Inflammatory macrophage treated with lipopolysaccharide for 4 hours (primary cell): Measurements from ENCODE around the gene FRMD4A.

Experiments used
- DNase-seq: peaks from one replicate; pipeline ENCODE4 v3.0.0-alpha.2; 2020

The FRMD4A gene

DNA sequence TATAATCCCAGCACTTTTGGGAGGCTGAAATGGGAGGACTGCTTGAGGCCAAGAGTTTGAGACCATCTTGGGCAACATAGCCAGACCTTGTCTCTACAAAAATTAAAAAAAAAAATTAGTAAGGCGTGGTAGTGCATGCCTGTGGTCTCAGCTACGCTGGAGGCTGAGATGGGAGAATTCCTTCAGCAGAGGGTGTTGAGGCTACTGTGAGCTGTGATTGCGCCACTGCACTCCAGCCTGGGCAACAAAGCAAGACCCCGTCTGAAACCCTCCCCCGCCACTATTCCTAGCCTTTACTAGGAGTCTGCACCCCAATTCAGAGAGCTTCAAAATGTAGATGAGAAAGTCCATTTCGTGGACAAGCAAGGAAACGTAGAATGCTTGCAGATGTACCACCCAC lies 648.8 kb downstream of the FRMD4A start:
- DNase-seq: no peak

DNA sequence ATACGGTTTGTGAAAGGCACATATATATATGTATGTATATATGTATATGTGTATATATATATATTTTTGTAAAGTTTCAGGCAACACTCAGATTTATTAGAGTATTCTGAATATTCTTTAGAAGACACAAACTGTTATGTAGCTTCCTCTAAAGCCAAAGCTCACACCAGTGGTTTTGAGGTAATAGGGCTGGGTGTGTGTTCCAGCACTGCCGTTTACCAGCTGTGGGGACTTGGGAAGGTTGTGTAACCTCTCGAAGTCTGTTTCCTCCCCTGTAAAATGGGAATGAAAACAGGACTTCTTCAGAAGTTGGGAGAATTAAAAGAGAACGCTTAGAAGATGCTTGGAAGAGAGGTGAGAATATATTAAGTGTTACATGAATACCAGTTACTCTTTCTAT lies 649.2 kb downstream of the FRMD4A start:
- peak; percentile 14 for DNase-seq

DNA sequence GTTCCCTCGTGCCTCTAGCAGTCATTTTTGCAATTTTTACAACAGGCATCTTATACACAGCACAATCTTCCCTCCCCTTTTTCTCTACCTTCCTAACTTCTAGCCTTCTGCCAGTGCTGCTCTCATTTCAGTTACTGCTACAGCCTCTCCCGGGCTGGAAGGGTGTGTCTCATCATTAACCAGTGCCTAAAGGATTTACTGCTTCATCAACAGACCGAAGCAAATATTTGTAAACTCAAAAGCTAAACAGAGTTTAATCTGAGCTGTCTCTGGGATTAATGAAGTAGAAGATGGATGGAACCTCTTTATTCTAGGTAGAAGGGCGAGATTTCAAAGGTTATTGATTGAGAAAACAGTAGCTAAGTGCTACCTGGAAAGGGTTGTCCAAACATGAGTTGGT lies 649.6 kb downstream of the FRMD4A start:
- DNase-seq: no peak

- no peak for DNase-seq
Measured at GRCh38 chr10:13678101-13678843, 652.5 kb downstream of the FRMD4A start.

DNA sequence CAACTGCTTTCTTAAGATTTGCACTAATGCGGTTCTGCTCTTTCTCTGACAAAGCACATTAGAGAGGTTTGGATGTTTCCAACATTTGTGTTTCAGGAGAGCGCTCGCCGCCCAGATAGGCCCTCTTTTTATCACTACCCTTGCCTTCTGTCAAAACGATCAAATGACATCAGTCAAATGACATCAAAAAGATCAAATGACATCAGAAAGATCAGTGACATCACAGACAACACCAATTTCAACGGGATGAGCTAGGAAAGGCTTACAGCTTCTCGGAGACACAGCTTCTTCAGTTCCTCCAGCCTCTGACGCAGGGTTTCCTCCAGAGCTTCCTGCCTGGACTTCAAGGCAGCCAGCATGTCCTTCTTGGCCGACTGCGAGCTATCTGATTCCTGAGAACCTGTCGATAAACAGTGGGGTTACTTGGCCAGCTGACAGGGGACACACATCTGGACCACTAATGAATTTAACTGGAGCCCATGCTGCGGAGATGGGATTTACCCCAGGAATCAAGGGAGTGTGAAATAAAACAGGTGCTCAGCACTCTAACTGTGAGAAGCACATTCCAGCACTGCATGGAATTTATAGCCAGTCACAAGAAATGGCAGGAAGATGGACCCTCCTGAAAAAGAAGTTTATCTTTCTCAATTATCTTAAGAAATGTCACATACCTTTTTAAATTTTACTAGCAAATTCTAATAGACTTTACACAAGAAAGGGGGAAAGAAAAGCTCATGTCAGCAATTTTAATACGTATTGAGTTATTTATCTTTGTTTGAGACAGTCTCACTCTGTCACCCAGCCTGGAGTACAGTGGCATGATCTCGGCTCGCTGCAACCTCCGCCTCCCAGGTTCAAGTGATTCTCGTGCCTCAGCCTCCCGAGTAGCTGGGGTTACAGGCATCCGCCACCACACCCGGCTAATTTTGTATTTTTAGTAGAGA lies 655.8 kb downstream of the FRMD4A start:
- DNase-seq: no peak

- DNase-seq: no peak
Measured at GRCh38 chr10:13673156-13673555, 657.6 kb downstream of the FRMD4A start.

GRCh38 chr10:13672548-13672947 lies 658.2 kb downstream of the FRMD4A start:
- no peak for DNase-seq

- DNase-seq: no peak
Measured at GRCh38 chr10:13671904-13672303, 658.8 kb downstream of the FRMD4A start.

GRCh38 chr10:13670311-13670710 lies 660.4 kb downstream of the FRMD4A start:
- no peak for DNase-seq

DNA sequence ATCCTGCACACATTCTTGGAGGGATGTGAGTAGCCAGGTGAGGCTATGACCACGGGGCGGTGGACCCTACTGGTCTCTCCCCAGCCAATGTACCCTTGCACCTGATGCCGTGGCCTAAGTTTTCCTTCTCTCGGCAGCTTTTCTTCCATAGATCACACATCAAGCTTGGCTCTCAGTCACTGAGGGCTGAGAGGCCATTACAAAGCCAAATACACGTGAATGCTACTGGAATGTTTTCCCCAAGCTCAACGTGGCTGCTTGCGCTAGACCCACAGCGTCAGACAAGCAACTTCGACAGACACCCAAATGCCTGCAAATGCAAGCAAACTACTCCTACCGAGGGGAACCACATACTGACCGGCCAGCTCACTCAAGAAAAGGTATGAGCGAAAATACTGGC lies 660.8 kb downstream of the FRMD4A start:
- no peak for DNase-seq

DNA sequence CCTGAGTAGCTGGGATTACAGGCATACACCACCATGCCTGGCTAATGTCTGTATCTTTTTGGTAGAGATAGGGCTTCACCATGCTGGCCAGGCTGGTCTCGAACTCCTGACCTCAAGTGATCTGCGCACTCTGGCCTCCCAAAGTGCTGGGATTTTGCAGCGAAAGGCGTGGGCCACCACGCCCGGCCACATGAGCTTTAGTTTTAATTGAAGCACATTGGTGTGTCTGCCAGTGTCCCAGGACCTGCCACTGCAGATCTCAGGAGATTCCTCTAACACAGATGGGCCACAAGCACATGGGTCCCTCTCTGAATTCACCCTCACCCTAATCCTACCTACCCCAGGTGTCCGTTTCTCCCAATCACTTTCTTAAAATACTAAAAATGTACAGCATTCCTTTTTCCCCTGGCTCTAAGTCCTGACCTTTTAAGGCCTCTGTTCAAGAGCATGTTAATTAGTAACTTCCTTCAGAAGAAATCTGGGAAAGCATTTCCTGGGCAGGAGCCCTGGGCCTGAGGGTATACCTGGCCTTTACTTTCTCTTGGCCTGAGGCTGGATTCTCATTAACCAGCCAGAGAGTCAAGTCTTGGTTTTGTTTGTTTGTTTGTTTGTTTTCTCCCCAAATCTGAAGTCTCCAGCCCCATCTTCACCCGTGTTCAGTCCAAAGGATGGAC lies 661.4 kb downstream of the FRMD4A start:
- no peak for DNase-seq

DNA sequence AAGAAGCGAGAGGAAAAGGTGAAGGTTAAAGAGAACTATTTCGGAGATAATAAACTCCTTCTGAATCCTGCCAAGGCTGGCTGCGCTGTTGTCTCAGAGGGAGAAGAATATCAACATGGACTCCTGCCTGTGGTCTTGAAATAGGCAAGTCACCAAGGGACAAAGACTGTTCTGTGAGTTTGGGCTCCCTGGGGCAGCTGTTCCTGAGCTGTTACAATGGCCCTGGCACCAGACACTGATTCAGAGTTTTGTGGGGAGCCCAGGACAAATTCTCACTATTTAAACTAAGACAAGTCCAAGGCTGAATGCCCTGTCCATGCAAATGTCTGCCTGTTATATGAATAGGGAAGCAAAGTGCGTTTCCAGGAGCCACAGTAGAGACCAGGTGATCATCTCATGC lies 662.6 kb downstream of the FRMD4A start:
- no peak for DNase-seq

DNA sequence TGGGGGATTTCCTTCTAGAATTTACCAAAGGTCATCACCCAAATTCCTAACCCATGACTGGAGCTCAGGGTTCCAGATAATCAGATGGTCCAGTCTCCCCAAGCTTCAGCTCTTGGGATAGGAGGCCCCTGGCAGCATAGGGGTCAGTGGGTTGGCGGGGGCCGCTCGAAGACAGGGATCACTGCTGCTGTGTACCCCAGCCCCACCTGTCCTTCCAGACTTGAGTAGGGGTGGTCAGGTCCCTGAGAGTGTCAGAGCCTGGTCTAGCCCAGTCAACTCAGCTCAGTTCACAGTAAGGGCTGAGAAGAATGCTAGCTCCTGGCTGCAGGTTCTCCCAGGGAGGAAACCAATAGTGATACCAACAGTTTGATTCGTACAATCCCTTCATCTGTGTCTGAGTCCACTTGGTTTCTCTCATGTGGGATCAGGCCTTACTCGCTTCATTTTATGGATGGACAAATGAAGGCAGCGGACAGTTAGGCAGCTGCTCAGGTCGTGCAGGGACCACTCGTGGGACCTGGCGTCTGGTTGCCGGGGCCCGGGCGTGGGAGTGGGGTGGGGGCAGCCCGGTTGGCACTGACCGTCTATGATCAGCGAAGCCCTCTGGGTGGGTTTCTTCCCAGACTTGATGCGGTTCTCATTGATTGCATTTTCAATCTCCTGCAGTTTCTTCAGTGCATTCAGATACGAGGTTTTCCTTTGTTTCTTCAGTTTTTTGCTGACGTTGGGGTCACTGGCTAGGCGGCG lies 665.0 kb downstream of the FRMD4A start:
- no peak for DNase-seq

DNA sequence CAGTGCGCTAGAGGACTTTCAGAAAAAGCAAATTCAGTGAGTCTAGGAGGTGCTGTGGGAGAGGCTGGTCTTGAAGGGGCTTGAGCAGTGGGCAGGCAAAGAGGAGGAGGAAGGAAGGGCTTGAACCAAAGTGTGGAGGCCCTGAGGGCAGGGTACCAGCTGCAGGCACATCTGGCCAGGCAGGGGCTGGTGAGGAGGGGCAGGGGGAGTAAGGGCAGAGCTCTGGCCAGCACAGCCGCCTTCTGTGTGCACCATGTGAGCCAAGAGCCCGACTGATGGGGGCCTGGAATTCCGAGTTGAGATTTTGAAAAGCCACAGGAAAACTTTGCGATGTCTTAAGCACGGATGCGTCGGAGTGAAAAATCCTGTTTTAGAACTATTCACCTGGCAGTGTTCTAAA lies 669.5 kb downstream of the FRMD4A start:
- no peak for DNase-seq

DNA sequence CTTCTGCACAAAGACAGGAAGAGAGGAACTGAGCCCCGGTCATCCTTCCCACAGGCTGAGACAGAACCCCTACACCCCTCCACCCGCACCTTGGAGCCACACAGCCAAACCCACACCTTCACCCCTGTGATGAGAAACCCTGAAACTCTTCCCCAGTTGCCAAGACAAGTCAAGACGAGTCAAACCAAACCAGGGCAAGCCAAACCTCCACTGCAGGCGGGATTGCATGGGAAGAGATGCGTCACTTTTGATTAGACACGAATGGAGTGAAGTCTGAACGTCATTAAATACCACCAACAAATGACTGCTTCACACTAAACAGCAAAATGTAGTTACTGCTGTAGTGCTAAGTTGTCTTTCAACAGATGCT lies 670.2 kb downstream of the FRMD4A start:
- DNase-seq: no peak

DNA sequence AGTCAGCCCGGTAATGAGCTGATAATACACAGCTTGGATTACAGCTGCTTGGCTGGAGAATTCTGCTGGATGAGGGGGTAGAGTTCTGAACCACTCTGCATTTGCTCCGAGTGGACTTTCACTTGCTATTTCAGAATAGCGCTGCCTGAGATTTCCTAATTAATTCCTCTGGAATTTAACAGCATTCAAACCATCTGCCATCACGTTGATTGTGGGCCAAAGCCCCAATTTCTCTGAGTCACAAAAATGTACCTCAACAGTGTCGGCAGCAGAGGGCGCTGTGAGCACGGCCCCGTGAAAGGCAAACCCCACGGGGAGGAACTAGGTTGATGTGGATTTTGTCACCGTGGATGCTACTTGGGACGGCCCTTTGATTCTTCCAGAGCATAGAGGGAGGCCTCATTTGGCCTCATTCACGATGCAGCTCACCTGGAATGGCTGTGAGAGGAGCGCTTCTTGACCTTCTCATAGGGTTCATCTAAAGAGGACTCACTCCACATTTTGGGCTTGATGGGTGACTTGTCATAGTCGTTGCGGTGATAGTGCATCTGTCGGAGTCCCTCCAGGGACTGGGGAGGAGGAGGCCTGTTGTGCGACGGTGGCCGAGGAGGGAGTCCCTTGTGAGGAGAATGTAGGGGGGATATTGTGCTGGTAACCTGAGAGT lies 670.7 kb downstream of the FRMD4A start:
- peak; percentile 67 for DNase-seq

DNA sequence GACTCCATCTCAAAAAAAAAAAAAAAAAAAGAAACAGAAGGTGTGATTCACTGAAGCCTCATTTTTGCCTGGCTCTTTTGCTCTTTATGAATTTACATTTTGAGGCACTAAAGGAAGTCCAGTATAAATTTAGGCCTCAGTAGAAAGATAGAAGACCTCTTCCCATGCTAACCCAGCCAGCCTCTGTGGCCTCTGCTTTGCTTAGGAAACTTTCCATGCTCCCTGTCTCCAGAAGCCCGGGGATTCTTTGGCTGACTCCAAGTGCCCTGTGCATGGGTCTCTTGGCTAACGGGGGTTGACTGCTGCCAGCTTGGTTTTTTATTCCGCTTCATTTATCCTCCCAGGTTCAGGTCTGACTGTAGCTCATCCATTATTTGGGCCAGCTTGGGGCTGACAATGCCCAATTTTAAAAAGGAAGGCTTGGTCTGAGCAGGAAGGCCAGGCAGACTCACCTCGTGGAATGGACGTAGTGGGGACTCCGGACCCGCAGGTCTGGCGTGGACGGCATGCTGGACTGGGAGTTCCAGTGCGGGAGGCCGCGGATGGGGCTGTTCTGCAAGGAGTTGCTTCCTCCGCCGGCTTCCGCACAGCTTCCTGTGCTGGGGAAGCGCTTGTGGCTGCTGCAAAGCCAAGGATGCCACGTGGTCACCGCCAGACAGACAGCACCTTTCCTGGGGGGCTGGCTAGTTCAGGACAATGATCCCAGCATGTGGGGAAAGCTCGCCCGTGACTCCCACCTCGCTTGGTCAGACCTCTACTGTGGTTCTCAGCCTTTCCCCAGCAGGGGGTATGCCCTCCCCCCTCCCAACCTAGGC lies 671.6 kb downstream of the FRMD4A start:
- peak; percentile 15 for DNase-seq

GRCh38 chr10:13658264-13658663 lies 672.5 kb downstream of the FRMD4A start:
- peak; percentile 29 for DNase-seq

- no peak for DNase-seq
Measured at GRCh38 chr10:13657101-13657680, 673.5 kb downstream of the FRMD4A start.

GRCh38 chr10:13656337-13657100 lies 674.2 kb downstream of the FRMD4A start:
- no peak for DNase-seq
